ENCODE data around the gene PARD3B. TPM values are rescaled to one million over a fixed set of nuclear protein-coding genes. Genes with fewer than 3 reads are reported as not detected.

The PARD3B gene
- total and polyA plus RNA-seq, 2 of the 4 experiments (the other 2 are of a cell fraction), result 3.3 to 15.6 TPM

DNA sequence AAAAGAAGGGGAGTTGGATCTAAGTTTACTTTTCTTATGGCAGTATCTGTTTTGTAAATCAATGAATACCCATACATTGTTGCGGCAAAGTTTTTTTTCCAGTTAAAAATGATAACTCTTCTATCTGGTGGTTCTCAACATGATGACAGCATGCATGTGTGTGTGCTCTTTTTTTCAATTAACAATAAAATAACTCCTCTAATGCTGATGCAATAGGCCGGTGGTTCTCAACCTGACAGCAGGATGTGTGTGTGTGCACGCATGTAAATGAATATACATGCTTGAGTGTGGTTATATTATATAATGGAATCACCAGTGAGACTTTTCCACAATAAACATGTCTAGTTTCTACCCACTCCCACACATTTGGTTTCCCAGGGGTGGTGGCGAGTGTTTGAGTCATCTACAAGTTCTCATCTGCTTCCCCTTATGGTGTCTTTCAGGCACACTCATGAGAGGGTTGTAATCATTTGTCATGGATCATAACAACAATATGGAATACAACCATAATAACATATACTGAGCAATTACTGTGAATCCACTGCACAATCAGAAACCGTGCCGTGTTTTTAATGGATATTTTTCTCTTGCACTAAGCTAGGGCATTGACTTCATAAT is 31.2 kb downstream of the PARD3B start:
- H3K4ac ChIP-seq (ENCODE audit: low read depth, low read length), result no peak overlapping the region
- POLR2A ChIA-PET (ENCODE audit: unreplicated experiment), result no interaction called here
- no peak overlapping the region for H3K14ac ChIP-seq (replicated peaks; ENCODE audit: low read depth, low read length)
- H3K79me1 ChIP-seq (ENCODE audit: low read depth in 1 of 2, low read length in 2 of 2), result peaks cover 43 to 65% of the 10 kb centered on the region in 2 experiments
- no peak overlapping the region for H3K4me2 ChIP-seq (ENCODE audit: low read depth, low read length)
- ATAC-seq (ENCODE audit: low read depth), result no peak
- H3K4me1 ChIP-seq (ENCODE audit: control insufficient read depth, insufficient read depth, low read length), result no peaks in the 10 kb centered on the region
- H3K23ac ChIP-seq (ENCODE audit: low read depth, low read length), result no peak overlapping the region
- no peak overlapping the region for H3K4me3 ChIP-seq (ENCODE audit: insufficient read depth, low read depth, low read length)
- H4K5ac ChIP-seq (ENCODE audit: low read depth, low read length), result no peak overlapping the region
- no CpG with 5 or more reads among the region's 6 CpGs for WGBS, 2 experiments (ENCODE audit: extremely low coverage in 2 of 2, insufficient read length in 1 of 2)
- H2BK20ac ChIP-seq (ENCODE audit: low read depth, low read length), result no peak overlapping the region
- no peak overlapping the region for H3K9ac ChIP-seq (ENCODE audit: low read depth, low read length)
- H3K27ac ChIP-seq (ENCODE audit: insufficient read depth, low read length), result no peak overlapping the region
- no peak overlapping the region for H2AK5ac ChIP-seq (ENCODE audit: low read depth, low read length)
- no peaks in the 10 kb centered on the region; the same call in 1 of the 2 replicates for H3K36me3 ChIP-seq (ENCODE audit: control insufficient read depth, insufficient read depth, low read length)
- no peak overlapping the region for H4K8ac ChIP-seq (ENCODE audit: low read depth in 2 of 2, low read length in 2 of 2)
- peak; percentile 56 for DNase-seq
- H3K27me3 ChIP-seq (ENCODE audit: control insufficient read depth, insufficient read depth, low read length), result no peaks in the 10 kb centered on the region
- no peak overlapping the region for H2BK15ac ChIP-seq (ENCODE audit: low read depth, low read length)
- H3K9me1 ChIP-seq (ENCODE audit: insufficient read depth, low read length), result peaks cover 8% of the 10 kb centered on the region; the same call in 1 of the 2 replicates
- no peak overlapping the region for H3K18ac ChIP-seq (ENCODE audit: low read depth, low read length)
- no peak overlapping the region for H3K56ac ChIP-seq (ENCODE audit: extremely low read depth, insufficient read depth, low read length)
- peaks cover 13% of the 10 kb centered on the region for H4K20me1 ChIP-seq (ENCODE audit: insufficient read depth, low read length)
- no peak overlapping the region for H2AK9ac ChIP-seq (replicated peaks; ENCODE audit: low read depth, low read length, poor library complexity)
- dilution Hi-C loops (cut with HindIII; ENCODE audit: low sequenced_read_pairs, unreplicated experiment) (no loop called here), intact Hi-C loops (cut with micrococcal nuclease) (no loop called here), in situ Hi-C loops (cut with MboI; ENCODE audit: low sequenced_read_pairs) (no loop called here)
- no peak overlapping the region for H4K91ac ChIP-seq (ENCODE audit: insufficient read depth, low read depth, low read length)
- CTCF ChIA-PET, result no interaction called here
- TF ChIP-seq MAFK (IDR thresholded peaks at IDR 0.05; ENCODE audit: low read depth, low read length) (no peak), CEBPB (IDR thresholded peaks at IDR 0.05; ENCODE audit: low read depth, low read length) (0 out of 2 replicates have a peak, but pooled peaks have one; percentile 21), SMC3 (IDR thresholded peaks at IDR 0.05; ENCODE audit: low read depth, low read length) (no peak), FOS (IDR thresholded peaks at IDR 0.05; ENCODE audit: low read depth, low read length) (no peak)
- H2AFZ ChIP-seq (replicated peaks; ENCODE audit: low read length, poor library complexity), result no peak overlapping the region
- H2BK120ac ChIP-seq (ENCODE audit: low read depth, low read length), result no peak overlapping the region
- H3K9me3 ChIP-seq (ENCODE audit: control insufficient read depth, insufficient read depth, low read length), result no peaks in the 10 kb centered on the region
- no peak overlapping the region for H2BK5ac ChIP-seq (ENCODE audit: low read depth, low read length, poor library complexity, severe bottlenecking)
- BruUV-seq (replicated peaks), result no TSS peak
